ENCODE results near the gene TMEM156. TPM values are rescaled to one million over a fixed set of nuclear protein-coding genes. Genes with fewer than 3 reads are reported as not detected.

The TMEM156 gene
- polyA plus RNA-seq, 1 donor (not counting 4 experiments of a cell fraction or from before 2014, with no cell fraction given) = 0.68 TPM

DNA sequence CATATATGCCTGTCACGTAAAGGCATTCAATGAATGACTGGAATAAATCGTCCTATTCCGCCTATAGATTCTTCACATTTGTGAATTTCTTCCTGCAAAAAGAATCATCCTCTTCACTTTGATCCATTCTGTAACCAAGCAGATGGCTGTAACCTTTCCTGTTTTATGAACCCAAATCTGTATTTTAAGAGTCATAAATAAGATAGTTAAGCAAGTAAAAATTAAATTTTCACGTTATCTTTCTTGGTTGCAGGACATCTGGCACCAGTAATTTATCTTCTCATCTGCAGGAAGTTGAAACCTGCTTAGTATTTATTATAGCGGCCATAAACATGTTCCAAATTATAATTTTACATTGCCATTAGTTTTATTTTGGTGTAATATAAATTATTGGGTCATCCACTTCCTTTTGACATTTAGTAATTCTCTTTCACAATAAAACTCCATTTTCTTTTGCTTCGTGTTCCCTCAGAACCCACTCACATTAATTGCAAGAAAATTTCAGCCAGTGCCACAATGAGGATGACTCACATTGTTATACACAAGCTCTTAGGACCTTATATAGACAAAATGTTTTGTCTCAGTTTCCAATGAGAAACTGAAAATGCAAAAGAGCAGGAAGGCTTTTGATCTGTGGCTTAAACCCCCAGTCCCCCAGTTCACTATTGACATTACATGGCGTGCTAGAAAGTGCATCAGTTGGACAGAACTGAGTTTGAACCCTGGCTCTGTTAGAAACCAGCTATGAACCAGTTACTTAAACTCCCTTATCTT lies 51.1 kb downstream of the TMEM156 start:
- no peak for FAIRE-seq
- no peak overlapping the region for H3K9ac ChIP-seq (ENCODE audit: control insufficient read depth, extremely low read depth, insufficient read depth, low read length)

DNA sequence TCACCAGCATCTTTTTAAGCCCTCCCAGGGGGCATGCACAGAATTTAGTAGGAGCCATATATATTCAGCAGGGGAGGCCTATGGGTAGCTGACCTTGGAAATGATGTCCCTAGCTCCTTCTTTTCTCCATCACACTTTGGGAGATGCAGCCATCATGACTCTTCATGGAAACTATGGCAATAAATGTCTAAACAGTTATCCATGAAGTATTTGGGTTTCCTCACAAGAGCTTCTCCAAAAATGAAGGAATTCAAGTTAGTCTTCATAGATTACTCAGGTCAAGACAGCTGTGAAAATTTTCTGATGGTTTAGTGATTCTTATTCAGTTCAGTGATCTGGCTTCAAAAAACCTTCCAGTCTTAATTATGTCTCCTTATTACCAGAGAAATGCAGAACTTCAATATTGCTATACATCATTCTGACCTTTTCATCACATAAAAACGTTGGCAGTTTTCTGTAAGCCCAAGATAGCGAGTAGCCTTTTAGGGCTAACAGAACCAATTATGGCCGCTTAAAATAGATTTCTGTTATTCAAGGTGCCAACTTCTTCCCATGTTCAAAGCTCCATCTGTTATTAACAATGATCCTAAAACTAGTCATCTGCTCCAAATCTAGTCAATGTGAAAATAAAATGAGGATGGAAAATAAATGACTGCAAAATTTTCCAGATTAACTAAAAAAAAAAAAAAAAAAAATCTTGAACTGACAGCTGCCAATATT lies 52.5 kb downstream of the TMEM156 start:
- dilution Hi-C loops (cut with MboI; ENCODE audit: extremely low pct_ligation_motif_present, low sequenced_read_pairs) = no loop called here
- no peaks in the 10 kb centered on the region for H4K20me1 ChIP-seq (ENCODE audit: control insufficient read depth, extremely low read depth, insufficient read depth, low read length)
- H3K27ac ChIP-seq (ENCODE audit: control insufficient read depth, insufficient read depth, low read length) = no peak overlapping the region
- no peaks in the 10 kb centered on the region for H3K36me3 ChIP-seq (ENCODE audit: control insufficient read depth in 2 of 2, extremely low read depth in 1 of 2, insufficient read depth in 2 of 2, low read length in 2 of 2)
- DNase-seq (ENCODE audit: low read depth, low spot score) (no peak), FAIRE-seq (no peak)
- no peaks in the 10 kb centered on the region for H3K79me2 ChIP-seq (ENCODE audit: control insufficient read depth, insufficient read depth, low read length)
- no peaks in the 10 kb centered on the region for H3K9me3 ChIP-seq (ENCODE audit: control insufficient read depth, low read depth, low read length)
- TF ChIP-seq, protein P1, sequence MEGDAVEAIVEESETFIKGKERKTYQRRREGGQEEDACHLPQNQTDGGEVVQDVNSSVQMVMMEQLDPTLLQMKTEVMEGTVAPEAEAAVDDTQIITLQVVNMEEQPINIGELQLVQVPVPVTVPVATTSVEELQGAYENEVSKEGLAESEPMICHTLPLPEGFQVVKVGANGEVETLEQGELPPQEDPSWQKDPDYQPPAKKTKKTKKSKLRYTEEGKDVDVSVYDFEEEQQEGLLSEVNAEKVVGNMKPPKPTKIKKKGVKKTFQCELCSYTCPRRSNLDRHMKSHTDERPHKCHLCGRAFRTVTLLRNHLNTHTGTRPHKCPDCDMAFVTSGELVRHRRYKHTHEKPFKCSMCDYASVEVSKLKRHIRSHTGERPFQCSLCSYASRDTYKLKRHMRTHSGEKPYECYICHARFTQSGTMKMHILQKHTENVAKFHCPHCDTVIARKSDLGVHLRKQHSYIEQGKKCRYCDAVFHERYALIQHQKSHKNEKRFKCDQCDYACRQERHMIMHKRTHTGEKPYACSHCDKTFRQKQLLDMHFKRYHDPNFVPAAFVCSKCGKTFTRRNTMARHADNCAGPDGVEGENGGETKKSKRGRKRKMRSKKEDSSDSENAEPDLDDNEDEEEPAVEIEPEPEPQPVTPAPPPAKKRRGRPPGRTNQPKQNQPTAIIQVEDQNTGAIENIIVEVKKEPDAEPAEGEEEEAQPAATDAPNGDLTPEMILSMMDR (optimal IDR thresholded peaks at IDR 0.05 in 1 of 3, IDR thresholded peaks at IDR 0.05 in 1 of 3, conservative IDR thresholded peaks at IDR 0.05 in 1 of 3; ENCODE audit: extremely low read depth in 1 of 3, insufficient read depth in 2 of 3, low read length in 3 of 3) = no peak
- TF ChIP-seq EZH2 (IDR thresholded peaks at IDR 0.05; ENCODE audit: low read length) = no peak
- H3K4me2 ChIP-seq (ENCODE audit: control insufficient read depth, extremely low read depth, insufficient read depth, low read depth, low read length) = no peak overlapping the region
- H2AFZ ChIP-seq (ENCODE audit: control insufficient read depth, low read length) = no peak overlapping the region
- no peaks in the 10 kb centered on the region for H3K4me1 ChIP-seq (ENCODE audit: control insufficient read depth, extremely low read depth, insufficient read depth, low read length)
- H3K4me3 ChIP-seq (ENCODE audit: control insufficient read depth in 2 of 3, extremely low read depth in 1 of 3, insufficient read depth in 2 of 3, low read depth in 1 of 3, low read length in 3 of 3) = no peak overlapping the region
- H3K9me1 ChIP-seq (ENCODE audit: control insufficient read depth, extremely low read depth, insufficient read depth, low read length) = no peaks in the 10 kb centered on the region
- H3K27me3 ChIP-seq (ENCODE audit: control insufficient read depth, extremely low read depth, insufficient read depth, low read length) = no peaks in the 10 kb centered on the region
- H3K9ac ChIP-seq (ENCODE audit: control insufficient read depth, extremely low read depth, insufficient read depth, low read length) = no peak overlapping the region

More for the DNA sequence above, 51.1 kb downstream of the TMEM156 start:
- no peaks in the 10 kb centered on the region for H3K9me3 ChIP-seq (ENCODE audit: control insufficient read depth, low read depth, low read length)
- no peaks in the 10 kb centered on the region for H3K9me1 ChIP-seq (ENCODE audit: control insufficient read depth, extremely low read depth, insufficient read depth, low read length)
- no peak for TF ChIP-seq EZH2 (IDR thresholded peaks at IDR 0.05; ENCODE audit: low read length)
- TF ChIP-seq, protein P1 (optimal IDR thresholded peaks at IDR 0.05 in 1 of 3, IDR thresholded peaks at IDR 0.05 in 1 of 3, conservative IDR thresholded peaks at IDR 0.05 in 1 of 3; ENCODE audit: extremely low read depth in 1 of 3, insufficient read depth in 2 of 3, low read length in 3 of 3) = no peak
- no peak overlapping the region for H3K27ac ChIP-seq (ENCODE audit: control insufficient read depth, insufficient read depth, low read length)
- no peaks in the 10 kb centered on the region for H3K4me1 ChIP-seq (ENCODE audit: control insufficient read depth, extremely low read depth, insufficient read depth, low read length)
- no peaks in the 10 kb centered on the region for H3K27me3 ChIP-seq (ENCODE audit: control insufficient read depth, extremely low read depth, insufficient read depth, low read length)
- dilution Hi-C loops (cut with MboI; ENCODE audit: extremely low pct_ligation_motif_present, low sequenced_read_pairs) = no loop called here
- no peaks in the 10 kb centered on the region for H3K79me2 ChIP-seq (ENCODE audit: control insufficient read depth, insufficient read depth, low read length)
- H3K4me3 ChIP-seq (ENCODE audit: control insufficient read depth in 2 of 3, extremely low read depth in 1 of 3, insufficient read depth in 2 of 3, low read depth in 1 of 3, low read length in 3 of 3) = no peak overlapping the region
- DNase-seq (ENCODE audit: low read depth, low spot score) = no peak
- H3K4me2 ChIP-seq (ENCODE audit: control insufficient read depth, extremely low read depth, insufficient read depth, low read depth, low read length) = no peak overlapping the region
- H2AFZ ChIP-seq (ENCODE audit: control insufficient read depth, low read length) = no peak overlapping the region
- no peaks in the 10 kb centered on the region for H4K20me1 ChIP-seq (ENCODE audit: control insufficient read depth, extremely low read depth, insufficient read depth, low read length)
- H3K36me3 ChIP-seq (ENCODE audit: control insufficient read depth in 2 of 2, extremely low read depth in 1 of 2, insufficient read depth in 2 of 2, low read length in 2 of 2) = no peaks in the 10 kb centered on the region

All from keratinocyte (primary cell).